ENCODE results near the gene B3GALNT2.

GRCh38 chr1:235424092-235424491 lies 80.2 kb downstream of the B3GALNT2 start:
- TF ChIP-seq CTCF (IDR thresholded peaks at IDR 0.05), result no peak
- no peak for TF ChIP-seq EZH2 (IDR thresholded peaks at IDR 0.05; ENCODE audit: borderline replicate concordance, insufficient read depth, low read depth, low read length, poor library complexity, severe bottlenecking)
